ENCODE results near the gene SNX18. TPM values are rescaled to one million over a fixed set of nuclear protein-coding genes. Genes with fewer than 3 reads are reported as not detected.

Gene SNX18
- total RNA-seq, 2 donors from 2014 or later, result 19.8 to 31.8 TPM

DNA sequence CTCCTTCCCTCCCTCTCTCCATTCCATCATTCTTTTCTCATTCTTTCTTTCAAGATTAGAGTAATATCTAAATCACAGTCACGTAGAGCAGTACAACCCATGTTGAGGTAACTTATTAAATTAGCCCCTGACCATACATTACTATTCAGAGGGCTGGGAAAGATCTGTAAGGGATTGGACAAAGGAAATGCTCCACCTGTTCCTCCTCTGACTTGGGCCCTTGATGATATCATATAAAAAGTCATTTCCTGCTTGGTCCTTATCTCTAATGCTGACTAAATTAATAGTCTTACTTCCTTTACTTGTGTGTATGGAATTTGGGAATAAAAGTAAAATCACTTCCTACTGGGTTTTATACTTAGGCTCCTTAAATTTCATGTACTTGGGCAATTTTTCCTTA lies 40.8 kb downstream of the SNX18 start:
- Mint-ChIP-seq H3K27ac (no peak overlapping the region), H3K27me3 (no peaks in the 10 kb centered on the region), H3K4me3 (no peak overlapping the region), H3K9me3 (no peaks in the 10 kb centered on the region), H3K36me3 (no peaks in the 10 kb centered on the region), H3K4me1 (ENCODE audit: low read depth in 2 of 2) (peaks cover 10% of the 10 kb centered on the region in 2 donors)
- DNase-seq (ENCODE audit: low spot score) (no peak), ATAC-seq (no peak)

- DNase-seq (ENCODE audit: low spot score) (no peak), ATAC-seq (no peak)
- no peaks in the 10 kb centered on the region for H3K36me3 Mint-ChIP-seq
- peaks cover 7 to 12% of the 10 kb centered on the region in 2 donors for H3K4me1 Mint-ChIP-seq (ENCODE audit: low read depth in 2 of 2)
- H3K27me3 Mint-ChIP-seq, result no peaks in the 10 kb centered on the region
- no peaks in the 10 kb centered on the region for H3K9me3 Mint-ChIP-seq
- no peak overlapping the region for H3K4me3 Mint-ChIP-seq
- H3K27ac Mint-ChIP-seq, result no peak overlapping the region
These were observed 44.1 kb downstream of the SNX18 start for GRCh38 chr5:54561651-54562050.

DNA sequence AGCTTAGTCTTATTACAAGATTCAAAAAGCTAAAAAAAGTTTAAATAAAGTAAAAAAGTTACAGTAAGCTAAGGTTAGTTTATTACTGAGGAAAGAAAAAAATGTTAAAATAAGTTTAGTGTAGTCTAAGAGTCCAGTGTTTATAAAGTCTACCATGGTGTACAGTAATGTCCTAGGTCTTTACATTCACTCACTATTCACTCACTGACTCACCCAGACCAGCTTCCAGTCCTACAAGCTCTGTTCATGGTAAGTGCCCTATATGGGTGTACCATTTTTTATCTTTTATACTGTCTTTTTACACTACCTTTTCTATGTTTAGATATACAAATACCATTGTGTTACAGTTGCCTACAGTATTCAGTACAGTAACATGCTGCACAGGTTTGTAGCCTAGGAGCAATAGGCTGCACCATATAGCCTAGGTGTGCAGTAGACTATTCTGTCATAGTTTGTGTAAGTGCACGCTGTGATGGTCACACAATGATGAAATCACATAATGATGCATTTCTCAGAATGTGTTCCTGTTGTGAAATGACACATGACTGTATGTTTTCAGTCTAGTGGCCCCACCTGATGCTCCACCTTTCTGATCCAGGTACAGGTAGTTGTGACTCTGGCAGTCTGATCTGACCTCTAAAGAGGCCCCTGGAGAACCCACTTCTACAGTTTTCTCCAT lies 45.7 kb downstream of the SNX18 start:
- H3K27ac Mint-ChIP-seq, result no peak overlapping the region
- ATAC-seq (no peak), DNase-seq (ENCODE audit: low spot score) (no peak)
- H3K4me3 Mint-ChIP-seq, result no peak overlapping the region
- H3K9me3 Mint-ChIP-seq, result no peaks in the 10 kb centered on the region
- no peaks in the 10 kb centered on the region for H3K36me3 Mint-ChIP-seq
- H3K4me1 Mint-ChIP-seq (ENCODE audit: low read depth in 2 of 2), result peaks cover 7 to 12% of the 10 kb centered on the region in 2 donors
- no peaks in the 10 kb centered on the region for H3K27me3 Mint-ChIP-seq

GRCh38 chr5:54567996-54568395 lies 50.4 kb downstream of the SNX18 start:
- Mint-ChIP-seq H3K4me1 (ENCODE audit: low read depth in 2 of 2) (peaks cover 0 to 3% of the 10 kb centered on the region in 2 donors), H3K27me3 (no peaks in the 10 kb centered on the region), H3K9me3 (no peaks in the 10 kb centered on the region), H3K4me3 (no peak overlapping the region), H3K36me3 (no peaks in the 10 kb centered on the region), H3K27ac (no peak overlapping the region)
- DNase-seq (ENCODE audit: low spot score), result no peak
- no peak for ATAC-seq

DNA sequence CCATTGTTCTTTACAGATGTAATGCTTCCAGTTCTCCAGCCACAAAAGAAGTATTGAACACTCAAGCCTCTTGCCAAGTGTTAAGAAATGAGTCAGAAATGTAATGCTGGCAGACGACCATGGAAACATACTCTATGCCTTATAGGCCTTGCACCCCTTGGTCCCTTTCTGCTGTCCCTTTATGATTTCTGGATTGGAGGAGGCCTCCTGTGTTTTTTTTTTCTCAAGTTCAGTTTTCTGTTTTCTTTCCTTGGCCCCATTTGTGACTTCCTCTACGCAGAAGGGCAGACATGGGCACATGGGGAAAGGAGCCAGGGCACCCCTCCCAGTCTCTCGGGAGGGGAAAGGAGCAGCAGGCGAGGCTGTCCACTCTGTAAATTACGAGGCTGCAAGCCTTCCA lies 53.4 kb downstream of the SNX18 start:
- H3K9me3 Mint-ChIP-seq, result no peaks in the 10 kb centered on the region
- no peak overlapping the region for H3K4me3 Mint-ChIP-seq
- no peak overlapping the region for H3K27ac Mint-ChIP-seq
- DNase-seq (ENCODE audit: low spot score), result no peak
- no peaks in the 10 kb centered on the region for H3K27me3 Mint-ChIP-seq
- ATAC-seq, result no peak
- H3K4me1 Mint-ChIP-seq (ENCODE audit: low read depth in 2 of 2), result peaks cover 10 to 21% of the 10 kb centered on the region in 2 donors
- H3K36me3 Mint-ChIP-seq, result no peaks in the 10 kb centered on the region

- ATAC-seq (no peak), DNase-seq (ENCODE audit: low spot score) (no peak)
- H3K27ac Mint-ChIP-seq, result no peak overlapping the region
- H3K9me3 Mint-ChIP-seq, result no peaks in the 10 kb centered on the region
- H3K36me3 Mint-ChIP-seq, result no peaks in the 10 kb centered on the region
- H3K27me3 Mint-ChIP-seq, result no peaks in the 10 kb centered on the region
- no peak overlapping the region for H3K4me3 Mint-ChIP-seq
- peaks cover 10 to 21% of the 10 kb centered on the region in 2 donors for H3K4me1 Mint-ChIP-seq (ENCODE audit: low read depth in 2 of 2)
These were observed 53.9 kb downstream of the SNX18 start for GRCh38 chr5:54571462-54571861.

DNA sequence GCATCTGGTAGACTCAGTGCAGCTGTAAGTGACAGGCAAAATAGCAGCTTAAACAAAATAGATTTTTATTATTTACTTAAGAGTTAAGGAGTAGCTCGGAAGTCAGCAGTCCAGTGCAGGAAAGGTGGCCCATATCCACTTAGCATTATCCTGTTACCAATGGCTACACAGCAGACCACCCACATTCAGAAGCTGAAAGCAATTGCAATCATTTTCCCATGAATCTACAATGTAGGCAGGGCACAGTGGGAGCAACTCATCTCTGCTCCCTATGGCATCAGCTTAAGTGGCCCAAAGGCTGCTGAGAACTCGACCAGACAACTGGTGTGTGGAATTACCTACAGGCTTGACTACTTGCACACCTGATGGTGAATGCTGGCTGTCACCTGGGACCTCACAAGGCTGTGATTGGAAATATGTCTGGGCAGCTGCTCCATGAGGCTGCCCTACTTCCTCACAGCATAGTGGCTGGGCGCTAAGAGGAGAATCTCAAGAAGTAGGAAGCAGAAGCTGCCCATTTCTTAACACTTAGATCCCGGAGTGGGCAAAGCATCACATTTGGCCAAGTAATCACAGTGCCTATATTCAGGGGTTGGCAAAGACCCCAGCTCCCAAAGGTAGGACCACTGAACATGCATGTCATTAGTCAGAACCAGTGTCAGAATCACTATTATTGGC lies 56.4 kb downstream of the SNX18 start:
- peak overlapping the region in 1 of 2 donors; percentile 53 for H3K27ac Mint-ChIP-seq
- no peak for ATAC-seq
- peaks cover 10 to 24% of the 10 kb centered on the region in 2 donors for H3K4me1 Mint-ChIP-seq (ENCODE audit: low read depth in 2 of 2)
- H3K9me3 Mint-ChIP-seq, result no peaks in the 10 kb centered on the region
- no peak overlapping the region for H3K4me3 Mint-ChIP-seq
- H3K36me3 Mint-ChIP-seq, result no peaks in the 10 kb centered on the region
- H3K27me3 Mint-ChIP-seq, result no peaks in the 10 kb centered on the region
- no peak for DNase-seq (ENCODE audit: low spot score)

GRCh38 chr5:54577528-54577927 lies 60.0 kb downstream of the SNX18 start:
- H3K9me3 Mint-ChIP-seq, result no peaks in the 10 kb centered on the region
- H3K27ac Mint-ChIP-seq, result no peak overlapping the region
- peaks cover 10 to 27% of the 10 kb centered on the region in 2 donors for H3K4me1 Mint-ChIP-seq (ENCODE audit: low read depth in 2 of 2)
- DNase-seq (ENCODE audit: low spot score), result no peak
- no peak overlapping the region for H3K4me3 Mint-ChIP-seq
- H3K36me3 Mint-ChIP-seq, result no peaks in the 10 kb centered on the region
- no peak for ATAC-seq
- no peaks in the 10 kb centered on the region for H3K27me3 Mint-ChIP-seq

GRCh38 chr5:54577937-54578653 lies 60.5 kb downstream of the SNX18 start:
- no peaks in the 10 kb centered on the region for H3K36me3 Mint-ChIP-seq
- no peak for ATAC-seq
- peaks cover 10 to 27% of the 10 kb centered on the region in 2 donors for H3K4me1 Mint-ChIP-seq (ENCODE audit: low read depth in 2 of 2)
- no peak overlapping the region for H3K4me3 Mint-ChIP-seq
- no peak for DNase-seq (ENCODE audit: low spot score)
- no peaks in the 10 kb centered on the region for H3K9me3 Mint-ChIP-seq
- no peaks in the 10 kb centered on the region for H3K27me3 Mint-ChIP-seq
- H3K27ac Mint-ChIP-seq, result no peak overlapping the region

DNA sequence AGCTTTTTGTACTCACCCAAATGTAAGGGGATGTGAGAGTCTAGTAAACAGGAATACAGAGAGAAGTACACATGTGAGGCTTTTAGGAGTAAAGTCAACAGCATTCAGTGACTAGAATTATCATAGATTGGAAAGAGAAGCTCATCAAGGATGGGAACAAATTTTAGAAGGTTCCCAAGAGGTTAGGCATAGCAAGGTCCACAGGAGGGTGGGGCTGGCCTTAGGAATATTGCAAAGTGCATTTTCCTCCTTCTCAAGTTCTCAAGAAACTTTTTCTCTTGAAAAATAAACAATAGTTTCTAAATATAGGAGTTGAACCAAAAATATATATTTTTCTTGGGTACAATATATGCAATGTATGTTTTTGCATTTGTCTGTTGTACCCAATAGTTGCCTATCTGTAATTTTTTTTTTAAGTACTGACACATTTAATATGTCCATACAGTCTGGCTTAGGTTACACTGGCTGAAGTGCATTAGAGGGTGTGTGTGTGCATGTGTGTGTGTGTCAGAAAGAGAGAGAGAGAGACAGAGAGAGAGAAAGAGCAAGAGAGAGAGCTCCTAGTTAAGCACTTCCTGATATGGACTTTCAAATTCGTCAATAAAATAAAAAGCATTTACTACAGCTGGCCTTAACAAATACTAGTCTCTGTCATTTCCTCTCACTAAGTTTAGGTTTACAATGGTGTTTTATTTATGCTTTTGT lies 62.2 kb downstream of the SNX18 start:
- DNase-seq (ENCODE audit: low spot score), result no peak
- Mint-ChIP-seq H3K27me3 (no peaks in the 10 kb centered on the region), H3K4me3 (no peak overlapping the region), H3K36me3 (no peaks in the 10 kb centered on the region), H3K9me3 (no peaks in the 10 kb centered on the region), H3K4me1 (ENCODE audit: low read depth in 2 of 2) (peaks cover 1 to 14% of the 10 kb centered on the region in 2 donors), H3K27ac (no peak overlapping the region)
- ATAC-seq, result no peak

DNA sequence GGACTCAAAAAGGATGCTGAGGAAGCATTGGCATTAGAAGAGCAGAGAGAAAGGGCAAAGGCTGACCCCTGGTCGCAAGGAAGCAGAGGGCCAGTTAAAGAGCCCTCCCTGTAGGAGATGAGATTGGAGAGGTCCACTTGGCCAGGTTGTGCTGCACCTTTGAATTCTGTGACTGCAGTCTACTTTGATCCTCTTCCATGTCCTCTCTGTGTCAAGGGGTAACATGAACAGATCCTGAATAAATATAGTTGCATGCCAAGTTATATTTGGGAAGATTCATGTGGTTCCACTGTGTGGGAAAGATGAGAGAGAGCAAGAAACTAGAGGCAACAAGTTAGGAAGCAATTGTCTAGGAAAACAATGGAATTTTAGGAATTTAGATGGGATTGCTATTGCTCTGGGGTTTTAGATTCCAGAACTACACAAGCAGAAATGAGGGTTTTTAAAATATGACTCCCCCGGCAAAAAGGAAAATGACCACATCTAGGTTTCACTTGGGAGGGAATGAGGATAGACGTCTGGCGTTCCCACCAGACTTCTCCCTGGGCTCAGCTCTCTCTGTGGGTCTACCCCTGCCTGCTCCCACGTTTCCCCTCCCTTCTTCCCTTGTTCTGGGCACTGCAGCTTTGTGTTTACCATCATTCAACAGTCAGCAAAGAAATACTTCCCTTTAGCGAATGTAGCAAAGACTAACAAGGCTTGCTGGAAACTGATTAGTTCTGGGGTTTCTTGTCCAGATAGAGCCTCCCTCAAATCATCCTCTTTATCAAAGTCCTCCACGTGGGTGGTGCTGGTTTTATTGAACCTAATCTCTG lies 63.6 kb downstream of the SNX18 start:
- H3K9me3 Mint-ChIP-seq, result no peaks in the 10 kb centered on the region
- H3K4me1 Mint-ChIP-seq (ENCODE audit: low read depth in 2 of 2), result peaks cover 0 to 6% of the 10 kb centered on the region in 2 donors
- H3K36me3 Mint-ChIP-seq, result no peaks in the 10 kb centered on the region
- DNase-seq (ENCODE audit: low spot score) (no peak), ATAC-seq (no peak)
- H3K27ac Mint-ChIP-seq, result peak overlapping the region in 1 of 2 donors; percentile 30
- H3K4me3 Mint-ChIP-seq, result no peak overlapping the region
- H3K27me3 Mint-ChIP-seq, result no peaks in the 10 kb centered on the region

- Mint-ChIP-seq H3K36me3 (no peaks in the 10 kb centered on the region), H3K4me3 (no peak overlapping the region), H3K4me1 (ENCODE audit: low read depth in 2 of 2) (peaks cover 0 to 6% of the 10 kb centered on the region in 2 donors), H3K27ac (peak overlapping the region in 1 of 2 donors; percentile 8), H3K27me3 (no peaks in the 10 kb centered on the region), H3K9me3 (no peaks in the 10 kb centered on the region)
- ATAC-seq, result no peak
- no peak for DNase-seq (ENCODE audit: low spot score)
These were observed 64.4 kb downstream of the SNX18 start for GRCh38 chr5:54581831-54582548.

Data from natural killer cell treated with Interleukin-12 subunit alpha and Interleukin-12 subunit beta and Interleukin-15 and Interleukin-18, amount 100 ng/mL, for 72 hours (primary cell).